Panc1 (cell line): ENCODE measurements around the gene TATDN3. TPM values are rescaled to one million over a fixed set of nuclear protein-coding genes. Genes with fewer than 3 reads are reported as not detected.

Source experiments
- ATAC-seq: fragments of 200-7000 bp; cut with Tn5 transposase; 2 replicates; pipeline ENCODE4 v1.9.1; 2020; ENCODE audit warnings: mild to moderate bottlenecking, moderate library complexity
- BruUV-seq: library from RNA; stranded (reverse); fragments of 400-500 nt; replicated peaks from 2 replicates; lab custom pipeline; 2021; lab: Mats Ljungman, UMichigan
- CTCF ChIA-PET: fragments of 300-600 bp; sonication (Branson Sonifier 250); formaldehyde crosslinking; loops from one replicate; lab custom pipeline; 2022; ENCODE audit warnings: antibody characterized with exemption; lab: Charles Lee
- POLR2A ChIA-PET: fragments of 300-600 bp; sonication (Branson Sonifier 250); formaldehyde crosslinking; loops from one replicate; lab custom pipeline; 2022; ENCODE audit warnings: antibody characterized with exemption; lab: Charles Lee
- DNase-seq: peaks from one replicate; pipeline ENCODE4 v3.0.0-alpha.2; 2010; ENCODE audit warnings: low read depth, low spot score
- H3K27ac ChIP-seq: 2 replicates; pipeline ENCODE4 v1.5.1; 2011; ENCODE audit warnings: mild to moderate bottlenecking, low read length, inconsistent platforms
- H3K27me3 ChIP-seq: fragments of 200-500 bp; sonication (Bioruptor generic); 2 replicates; pipeline ENCODE4 v1.6.0; 2014; ENCODE audit warnings: low read length, inconsistent platforms; ENCODE audit not compliant: control insufficient read depth, insufficient read depth
- H3K36me3 ChIP-seq: fragments of 200-500 bp; sonication (Bioruptor generic); 2 replicates; pipeline ENCODE4 v1.5.1; 2014; ENCODE audit warnings: inconsistent platforms, mild to moderate bottlenecking, low read length, moderate library complexity; ENCODE audit not compliant: control insufficient read depth, insufficient read depth
- H3K4me1 ChIP-seq: 2 replicates; pipeline ENCODE4 v1.5.1; 2011; ENCODE audit warnings: inconsistent platforms, mild to moderate bottlenecking, low read length, moderate library complexity; ENCODE audit not compliant: control insufficient read depth, insufficient read depth
- H3K4me3 ChIP-seq, 2 experiments: 2 replicates each; pipeline ENCODE4 v1.5.1; 2011 to 2012; ENCODE audit warnings: low read depth in 2 of 2, low read length in 2 of 2, mild to moderate bottlenecking in 2 of 2, inconsistent platforms in 1 of 2, moderate library complexity in 1 of 2
- H3K9me3 ChIP-seq: fragments of 200-500 bp; sonication (Bioruptor generic); 2 replicates; pipeline ENCODE4 v1.5.1; 2014; ENCODE audit warnings: low read depth, mild to moderate bottlenecking, inconsistent platforms, low read length, moderate library complexity; ENCODE audit not compliant: control insufficient read depth, insufficient read depth
- POLR2AphosphoS5 ChIP-seq: IDR thresholded peaks from 2 replicates; pipeline ENCODE4 v1.6.1; 2012; ENCODE audit warnings: mild to moderate bottlenecking, low read depth, low read length, moderate library complexity
- REST ChIP-seq, 2 experiments: IDR thresholded peaks; 2 replicates each; pipeline ENCODE4 v1.6.1; 2011 to 2012; ENCODE audit warnings: low read depth in 2 of 2, control low read depth in 1 of 2, low read length in 1 of 2, mild to moderate bottlenecking in 1 of 2, moderate library complexity in 1 of 2; ENCODE audit not compliant: insufficient read depth in 1 of 2
- SIN3A ChIP-seq: IDR thresholded peaks from 2 replicates; pipeline ENCODE4 v1.6.1; 2012; ENCODE audit warnings: low read depth, mild to moderate bottlenecking, low read length, moderate library complexity, borderline replicate concordance; ENCODE audit not compliant: insufficient read depth
- TCF7L2 ChIP-seq: IDR thresholded peaks from 2 replicates; pipeline ENCODE4 v1.6.1; 2011; ENCODE audit warnings: mild to moderate bottlenecking, low read depth, low read length, inconsistent platforms
- in situ Hi-C: cut with HindIII; loops from 2 replicates; pipeline ENCODE4 v1.10.0; 2016; ENCODE audit warnings: low sequenced_read_pairs, low pct_unique_long_range_greater_than_20kb
- intact Hi-C: fragments of 100-400 bp; cut with micrococcal nuclease; formaldehyde crosslinking; loops from one replicate; pipeline ENCODE4 v1.10.0; 2022; ENCODE audit not compliant: unreplicated experiment
- total RNA-seq: library from RNA; stranded (reverse); gene quantifications from one replicate; pipeline ENCODE4 v1.2.1, GENCODE V29; 2021; ENCODE audit not compliant: unreplicated experiment
- TF ChIP-seq, protein P1 (sequence below): fragments of 450-650 bp; IDR thresholded peaks from 2 replicates; pipeline ENCODE4 v1.5.1; 2017; ENCODE audit warnings: mild to moderate bottlenecking

TATDN3 gene
- total RNA-seq, 1 experiment from 2014 or later = 9.5 TPM

GRCh38 chr1:212749821-212750535, 41.7 kb upstream of the TATDN3 start:
- no TSS peak for BruUV-seq
- Histone ChIP-seq H3K36me3 (no peaks in the 10 kb centered on the region), H3K9me3 (no peaks in the 10 kb centered on the region), H3K4me1 (no peaks in the 10 kb centered on the region), H3K27me3 (no peaks in the 10 kb centered on the region), H3K27ac (no peak overlapping the region), H3K4me3 (no peak overlapping the region)
- TF ChIP-seq, protein P1, sequence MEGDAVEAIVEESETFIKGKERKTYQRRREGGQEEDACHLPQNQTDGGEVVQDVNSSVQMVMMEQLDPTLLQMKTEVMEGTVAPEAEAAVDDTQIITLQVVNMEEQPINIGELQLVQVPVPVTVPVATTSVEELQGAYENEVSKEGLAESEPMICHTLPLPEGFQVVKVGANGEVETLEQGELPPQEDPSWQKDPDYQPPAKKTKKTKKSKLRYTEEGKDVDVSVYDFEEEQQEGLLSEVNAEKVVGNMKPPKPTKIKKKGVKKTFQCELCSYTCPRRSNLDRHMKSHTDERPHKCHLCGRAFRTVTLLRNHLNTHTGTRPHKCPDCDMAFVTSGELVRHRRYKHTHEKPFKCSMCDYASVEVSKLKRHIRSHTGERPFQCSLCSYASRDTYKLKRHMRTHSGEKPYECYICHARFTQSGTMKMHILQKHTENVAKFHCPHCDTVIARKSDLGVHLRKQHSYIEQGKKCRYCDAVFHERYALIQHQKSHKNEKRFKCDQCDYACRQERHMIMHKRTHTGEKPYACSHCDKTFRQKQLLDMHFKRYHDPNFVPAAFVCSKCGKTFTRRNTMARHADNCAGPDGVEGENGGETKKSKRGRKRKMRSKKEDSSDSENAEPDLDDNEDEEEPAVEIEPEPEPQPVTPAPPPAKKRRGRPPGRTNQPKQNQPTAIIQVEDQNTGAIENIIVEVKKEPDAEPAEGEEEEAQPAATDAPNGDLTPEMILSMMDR = peak; percentile 87
- TF ChIP-seq POLR2AphosphoS5 = no peak
- ChIA-PET CTCF (interaction anchor here (0.6 to 1.6 kb wide), 5 partner anchors 9 to 273 kb away, joined by 3 to 13 read pairs (median 3); no protein-coding TSS in a partner anchor), POLR2A (no interaction called here)
- intact Hi-C loops = no loop called here
- ATAC-seq (peak; percentile 89), DNase-seq (peak; percentile 28)
- in situ Hi-C loops = no loop called here

- no peak for ATAC-seq
- intact Hi-C loops = no loop called here
- in situ Hi-C loops = no loop called here
Measured at GRCh38 chr1:212752252-212752933, 39.3 kb upstream of the TATDN3 start.

More at GRCh38 chr1:212752252-212752933, 39.3 kb upstream of the TATDN3 start:
- Histone ChIP-seq H3K27ac (no peak overlapping the region), H3K4me3 (no peak overlapping the region), H3K9me3 (no peaks in the 10 kb centered on the region), H3K4me1 (no peaks in the 10 kb centered on the region), H3K27me3 (no peaks in the 10 kb centered on the region), H3K36me3 (no peaks in the 10 kb centered on the region)
- DNase-seq = no peak
- no TSS peak for BruUV-seq
- TF ChIP-seq SIN3A = no peak
- TF ChIP-seq, protein P1 = no peak
- no peak for TF ChIP-seq TCF7L2
- no peak for TF ChIP-seq POLR2AphosphoS5
- no peak for TF ChIP-seq REST (IDR thresholded peaks at IDR 0.05; ENCODE audit: insufficient read depth in 1 of 2, low read depth in 2 of 2, low read length in 1 of 2)
- CTCF ChIA-PET = interaction anchor here (0.7 kb wide), 1 partner anchor 225 kb away, joined by 5 read pairs; no protein-coding TSS in a partner anchor
- POLR2A ChIA-PET = no interaction called here
